ENCODE results near the gene ADAMTS2. TPM values are rescaled to one million over a fixed set of nuclear protein-coding genes. Genes with fewer than 3 reads are reported as not detected.

The ADAMTS2 gene
- total RNA-seq, 5 donors from 2014 or later (not counting 1 experiment from before 2014, with no cell fraction given): 0.09 to 0.23 TPM; not detected in 3

DNA sequence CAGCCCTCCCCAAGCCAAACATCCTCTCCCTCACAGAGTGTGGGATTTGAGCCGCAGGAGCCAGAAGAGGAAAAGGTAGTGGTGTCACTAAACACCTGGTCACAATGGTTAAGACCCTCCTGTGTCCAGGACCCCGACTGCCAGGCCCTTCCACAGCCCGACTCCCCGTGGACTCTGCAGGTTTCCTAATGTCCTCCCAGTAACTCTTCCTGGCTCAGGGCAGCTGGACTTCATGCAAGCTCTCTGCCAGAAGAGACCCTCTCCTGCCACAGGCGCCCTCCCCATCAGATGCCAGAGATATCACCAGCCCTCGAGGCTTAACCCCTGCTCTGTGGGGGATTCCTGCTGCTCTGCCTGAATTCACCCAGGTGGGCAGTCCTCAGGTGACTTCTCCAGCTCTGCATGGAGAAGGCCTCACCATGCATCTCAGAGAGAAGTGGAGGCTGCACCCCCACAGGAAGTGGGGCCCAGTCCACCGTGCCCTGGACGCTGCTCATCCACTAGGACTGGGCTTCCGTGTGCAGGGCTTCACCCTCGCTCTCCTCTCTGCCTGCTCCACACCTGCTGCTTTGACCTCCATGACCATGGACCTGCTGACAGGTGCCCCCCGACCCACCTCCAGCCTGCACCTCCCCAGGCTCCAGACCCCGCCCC, 111.2 kb downstream of the ADAMTS2 start:
- Mint-ChIP-seq H3K27me3 (peaks cover 12 to 15% of the 10 kb centered on the region in 2 donors), H3K9me3 (peaks cover 0 to 5% (median 0%) of the 10 kb centered on the region in 3 donors), H3K27ac (no peak overlapping the region), H3K36me3 (no peaks in the 10 kb centered on the region), H3K4me1 (no peaks in the 10 kb centered on the region), H3K4me3 (no peak overlapping the region)
- H3K4me1 ChIP-seq (ENCODE audit: control insufficient read depth in 1 of 2, extremely low read depth in 1 of 2, insufficient read depth in 2 of 2, low read length in 2 of 2): no peaks in the 10 kb centered on the region
- H3K27me3 ChIP-seq (replicated peaks in 1 of 2; ENCODE audit: control insufficient read depth in 2 of 2, extremely low read depth in 1 of 2, insufficient read depth in 2 of 2, low read length in 1 of 2): peaks cover 0 to 27% of the 10 kb centered on the region in 2 experiments
- no peaks in the 10 kb centered on the region for H3K36me3 ChIP-seq (ENCODE audit: control insufficient read depth in 2 of 2, extremely low read depth in 1 of 2, insufficient read depth in 1 of 2, low read length in 1 of 2)
- DNase-seq: peak in 1 of 35 experiments; percentile 19
- 70% methylated on average over 8 of the region's 12 CpGs for WGBS (ENCODE audit: insufficient coverage)
- ATAC-seq (replicated peaks in 1 of 4): no peak
- H3K27ac ChIP-seq (ENCODE audit: low read length): no peak overlapping the region
- ChIA-PET CTCF (no interaction called here), POLR2A (no interaction called here)
- H3K9me3 ChIP-seq: no peaks in the 10 kb centered on the region
- H3K4me3 ChIP-seq (ENCODE audit: control insufficient read depth in 1 of 2, extremely low read depth in 1 of 2, low read length in 1 of 2): no peak overlapping the region

DNA sequence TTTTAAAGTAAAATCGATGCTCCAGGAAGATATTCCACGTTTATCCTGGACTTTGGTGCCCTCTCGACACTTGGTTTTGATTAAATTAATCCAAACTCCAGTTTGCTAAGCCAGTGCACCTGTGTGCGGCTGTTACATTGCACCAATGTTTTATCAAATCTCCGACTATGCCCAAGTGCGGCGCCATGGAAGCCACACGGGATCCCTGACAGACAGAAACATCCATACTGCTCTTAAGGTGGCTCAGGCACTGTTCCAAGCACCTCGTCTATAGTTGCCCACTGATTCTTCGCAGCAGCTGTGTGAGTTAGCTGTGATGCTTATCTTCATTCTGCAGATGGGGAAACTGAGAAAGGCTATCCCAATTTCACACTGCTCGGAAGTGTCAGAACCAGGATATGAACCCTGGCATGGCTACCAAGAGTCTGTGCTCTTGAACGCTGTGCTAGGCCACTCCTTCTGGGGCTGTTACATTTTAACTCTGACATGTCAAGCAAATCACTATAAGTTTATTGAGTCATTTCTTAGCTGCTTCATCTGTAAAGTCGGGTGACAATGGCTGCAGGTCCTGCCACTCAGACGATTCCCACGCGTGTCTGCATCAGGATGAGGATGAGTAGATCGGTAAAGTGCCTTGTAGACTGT, 113.0 kb downstream of the ADAMTS2 start:
- POLR2A ChIA-PET: no interaction called here
- H3K27ac Mint-ChIP-seq: no peak overlapping the region
- CTCF ChIA-PET: no interaction called here
- Histone ChIP-seq H3K9me3 (no peaks in the 10 kb centered on the region), H3K4me1 (ENCODE audit: control insufficient read depth in 1 of 2, extremely low read depth in 1 of 2, insufficient read depth in 2 of 2, low read length in 2 of 2) (no peaks in the 10 kb centered on the region), H3K36me3 (ENCODE audit: control insufficient read depth in 2 of 2, extremely low read depth in 1 of 2, insufficient read depth in 1 of 2, low read length in 1 of 2) (no peaks in the 10 kb centered on the region), H3K4me3 (ENCODE audit: control insufficient read depth in 1 of 2, extremely low read depth in 1 of 2, low read length in 1 of 2) (no peak overlapping the region), H3K27ac (ENCODE audit: low read length) (no peak overlapping the region), H3K27me3 (replicated peaks in 1 of 2; ENCODE audit: control insufficient read depth in 2 of 2, extremely low read depth in 1 of 2, insufficient read depth in 2 of 2, low read length in 1 of 2) (peaks cover 0 to 23% of the 10 kb centered on the region in 2 experiments)
- peaks cover 7 to 9% of the 10 kb centered on the region in 2 donors for H3K27me3 Mint-ChIP-seq
- DNase-seq (no peak), ATAC-seq (replicated peaks in 1 of 4) (no peak)
- no peak overlapping the region for H3K4me3 Mint-ChIP-seq
- no peaks in the 10 kb centered on the region for H3K9me3 Mint-ChIP-seq
- no peaks in the 10 kb centered on the region for H3K4me1 Mint-ChIP-seq
- H3K36me3 Mint-ChIP-seq: no peaks in the 10 kb centered on the region
- WGBS (ENCODE audit: insufficient coverage): 92% methylated on average over 12 of the region's 17 CpGs

DNA sequence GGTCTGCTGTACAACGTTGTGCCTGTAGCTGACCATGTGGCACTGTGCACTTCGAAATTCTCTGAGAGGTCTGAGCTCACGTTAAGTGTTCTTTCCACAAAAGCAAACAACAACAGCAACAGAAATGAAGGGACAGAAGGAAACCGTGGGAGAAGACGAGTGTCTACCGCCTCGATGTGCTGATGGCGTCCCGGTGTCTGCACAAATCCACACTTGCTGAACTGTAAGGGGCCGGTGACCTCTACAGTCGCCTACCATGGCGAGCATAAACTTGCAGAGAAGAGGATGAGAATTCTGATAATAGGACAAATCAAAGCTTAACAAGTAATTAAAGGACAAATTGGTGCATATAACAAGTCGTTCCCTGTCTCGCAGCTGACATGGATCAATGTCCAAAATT, 114.0 kb downstream of the ADAMTS2 start:
- ChIA-PET CTCF (no interaction called here), POLR2A (no interaction called here)
- peak in 1 of 35 experiments; percentile 2 for DNase-seq
- Mint-ChIP-seq H3K27me3 (peaks cover 7 to 9% of the 10 kb centered on the region in 2 donors), H3K36me3 (no peaks in the 10 kb centered on the region), H3K4me1 (no peaks in the 10 kb centered on the region), H3K27ac (no peak overlapping the region), H3K4me3 (no peak overlapping the region), H3K9me3 (no peaks in the 10 kb centered on the region)
- Histone ChIP-seq H3K27me3 (replicated peaks in 1 of 2; ENCODE audit: control insufficient read depth in 2 of 2, extremely low read depth in 1 of 2, insufficient read depth in 2 of 2, low read length in 1 of 2) (peaks cover 0 to 23% of the 10 kb centered on the region in 2 experiments), H3K4me3 (ENCODE audit: control insufficient read depth in 1 of 2, extremely low read depth in 1 of 2, low read length in 1 of 2) (no peak overlapping the region), H3K36me3 (ENCODE audit: control insufficient read depth in 2 of 2, extremely low read depth in 1 of 2, insufficient read depth in 1 of 2, low read length in 1 of 2) (no peaks in the 10 kb centered on the region), H3K4me1 (ENCODE audit: control insufficient read depth in 1 of 2, extremely low read depth in 1 of 2, insufficient read depth in 2 of 2, low read length in 2 of 2) (no peaks in the 10 kb centered on the region), H3K27ac (ENCODE audit: low read length) (no peak overlapping the region), H3K9me3 (no peaks in the 10 kb centered on the region)
- ATAC-seq (replicated peaks in 1 of 4): no peak
- WGBS (ENCODE audit: insufficient coverage): 87% methylated on average over 12 of the region's 14 CpGs

GRCh38 chr5:179230061-179230461, 115.2 kb downstream of the ADAMTS2 start:
- 89% methylated on average over 7 of the region's 9 CpGs for WGBS (ENCODE audit: insufficient coverage)
- Histone ChIP-seq H3K4me3 (ENCODE audit: control insufficient read depth in 1 of 2, extremely low read depth in 1 of 2, low read length in 1 of 2) (no peak overlapping the region), H3K4me1 (ENCODE audit: control insufficient read depth in 1 of 2, extremely low read depth in 1 of 2, insufficient read depth in 2 of 2, low read length in 2 of 2) (no peaks in the 10 kb centered on the region), H3K27ac (ENCODE audit: low read length) (no peak overlapping the region), H3K9me3 (no peaks in the 10 kb centered on the region), H3K36me3 (ENCODE audit: control insufficient read depth in 2 of 2, extremely low read depth in 1 of 2, insufficient read depth in 1 of 2, low read length in 1 of 2) (no peaks in the 10 kb centered on the region), H3K27me3 (replicated peaks in 1 of 2; ENCODE audit: control insufficient read depth in 2 of 2, extremely low read depth in 1 of 2, insufficient read depth in 2 of 2, low read length in 1 of 2) (peaks cover 0 to 16% of the 10 kb centered on the region in 2 experiments)
- Mint-ChIP-seq H3K4me1 (no peaks in the 10 kb centered on the region), H3K27me3 (peaks cover 7 to 12% of the 10 kb centered on the region in 2 donors), H3K27ac (no peak overlapping the region), H3K9me3 (no peaks in the 10 kb centered on the region), H3K4me3 (no peak overlapping the region), H3K36me3 (no peaks in the 10 kb centered on the region)
- peak in 1 of 35 experiments; percentile 21 for DNase-seq
- ChIA-PET CTCF (no interaction called here), POLR2A (no interaction called here)
- ATAC-seq (replicated peaks in 1 of 4): no peak

DNA sequence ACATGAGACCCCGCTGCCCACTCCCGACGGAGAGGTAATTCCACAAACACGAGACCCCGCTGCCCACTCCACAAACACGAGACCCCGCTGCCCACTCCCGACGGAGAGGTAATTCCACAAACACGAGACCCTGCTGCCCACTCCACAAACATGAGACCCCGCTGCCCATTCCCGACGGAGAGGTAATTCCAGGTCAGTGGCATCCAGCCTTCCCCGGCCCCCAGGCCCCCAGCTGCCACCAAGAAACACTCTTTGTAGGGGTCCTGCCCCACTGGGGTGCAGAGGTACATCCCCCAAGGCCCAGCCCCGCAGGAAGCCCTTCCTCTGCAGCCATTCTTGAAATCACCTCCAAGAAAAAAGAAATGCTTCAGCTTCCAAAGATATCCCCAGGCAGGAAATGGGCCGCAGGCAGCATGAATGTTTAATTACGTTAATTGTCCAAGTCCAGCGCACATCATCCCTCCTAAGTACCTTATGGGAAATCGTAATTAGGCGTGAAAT, 115.9 kb downstream of the ADAMTS2 start:
- ChIA-PET POLR2A (no interaction called here), CTCF (no interaction called here)
- Histone ChIP-seq H3K9me3 (no peaks in the 10 kb centered on the region), H3K27ac (ENCODE audit: low read length) (no peak overlapping the region), H3K4me1 (ENCODE audit: control insufficient read depth in 1 of 2, extremely low read depth in 1 of 2, insufficient read depth in 2 of 2, low read length in 2 of 2) (no peaks in the 10 kb centered on the region), H3K27me3 (replicated peaks in 1 of 2; ENCODE audit: control insufficient read depth in 2 of 2, extremely low read depth in 1 of 2, insufficient read depth in 2 of 2, low read length in 1 of 2) (peaks cover 0 to 12% of the 10 kb centered on the region in 2 experiments), H3K4me3 (ENCODE audit: control insufficient read depth in 1 of 2, extremely low read depth in 1 of 2, low read length in 1 of 2) (no peak overlapping the region), H3K36me3 (ENCODE audit: control insufficient read depth in 2 of 2, extremely low read depth in 1 of 2, insufficient read depth in 1 of 2, low read length in 1 of 2) (no peaks in the 10 kb centered on the region)
- ATAC-seq (replicated peaks in 1 of 4) (no peak), DNase-seq (no peak)
- no peaks in the 10 kb centered on the region for H3K4me1 Mint-ChIP-seq
- no peak overlapping the region for H3K4me3 Mint-ChIP-seq
- H3K27ac Mint-ChIP-seq: no peak overlapping the region
- WGBS (ENCODE audit: insufficient coverage): 88% methylated on average over 8 of the region's 20 CpGs
- peaks cover under 1 to 8% of the 10 kb centered on the region in 2 donors for H3K27me3 Mint-ChIP-seq
- H3K36me3 Mint-ChIP-seq: no peaks in the 10 kb centered on the region
- H3K9me3 Mint-ChIP-seq: peaks cover 0 to 5% (median 0%) of the 10 kb centered on the region in 3 donors

DNA sequence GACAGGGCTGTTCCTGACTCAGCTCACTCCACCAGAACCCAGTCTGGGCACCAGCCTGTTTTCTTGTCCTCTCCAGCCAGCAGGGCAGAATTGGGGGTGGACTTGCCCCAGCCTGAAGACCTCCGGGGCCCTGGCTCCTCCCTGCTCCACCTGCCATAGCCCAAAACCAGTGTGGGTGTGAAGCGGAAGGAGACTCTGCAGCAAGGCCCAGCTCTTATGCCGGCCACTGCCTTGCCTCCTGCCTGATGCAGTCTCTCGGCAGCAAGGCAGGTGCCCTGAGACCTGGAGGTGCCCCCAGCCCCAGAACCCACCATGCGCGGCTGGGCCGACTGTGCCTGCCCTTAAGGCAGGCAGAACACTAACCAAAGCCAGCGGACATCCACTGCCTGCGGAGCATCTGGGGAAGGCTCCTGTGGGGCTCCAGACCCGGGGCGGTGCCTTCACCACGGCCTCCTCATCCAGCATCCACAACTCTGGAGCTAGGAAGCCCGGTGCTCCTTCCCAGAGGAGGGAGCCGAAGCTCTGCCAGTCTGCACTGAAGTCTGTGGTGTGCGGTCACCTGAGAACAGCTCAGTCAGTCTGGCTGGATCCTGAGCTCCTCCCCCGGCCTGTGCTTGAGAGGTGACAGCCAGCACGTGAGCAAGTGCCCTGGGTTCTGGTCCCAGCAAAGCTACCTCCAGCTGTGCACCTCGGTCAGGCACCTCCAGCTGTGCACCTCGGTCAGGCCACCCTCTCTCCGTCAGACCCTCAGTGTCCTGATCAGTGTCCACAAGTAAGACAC, 116.7 kb downstream of the ADAMTS2 start:
- Histone ChIP-seq H3K27ac (ENCODE audit: low read length) (no peak overlapping the region), H3K4me1 (ENCODE audit: control insufficient read depth in 1 of 2, extremely low read depth in 1 of 2, insufficient read depth in 2 of 2, low read length in 2 of 2) (no peaks in the 10 kb centered on the region), H3K27me3 (replicated peaks in 1 of 2; ENCODE audit: control insufficient read depth in 2 of 2, extremely low read depth in 1 of 2, insufficient read depth in 2 of 2, low read length in 1 of 2) (peaks cover 0 to 7% of the 10 kb centered on the region in 2 experiments), H3K4me3 (ENCODE audit: control insufficient read depth in 1 of 2, extremely low read depth in 1 of 2, low read length in 1 of 2) (no peak overlapping the region), H3K9me3 (no peaks in the 10 kb centered on the region), H3K36me3 (ENCODE audit: control insufficient read depth in 2 of 2, extremely low read depth in 1 of 2, insufficient read depth in 1 of 2, low read length in 1 of 2) (no peaks in the 10 kb centered on the region)
- Mint-ChIP-seq H3K4me3 (no peak overlapping the region), H3K36me3 (no peaks in the 10 kb centered on the region), H3K27me3 (peaks cover 0 to 3% of the 10 kb centered on the region in 2 donors), H3K4me1 (no peaks in the 10 kb centered on the region), H3K27ac (no peak overlapping the region), H3K9me3 (peaks cover 3 to 13% (median 4%) of the 10 kb centered on the region in 3 donors)
- ChIA-PET POLR2A (no interaction called here), CTCF (no interaction called here)
- 89% methylated on average over 19 of the region's 20 CpGs for WGBS (ENCODE audit: insufficient coverage)
- ATAC-seq (replicated peaks in 1 of 4) (no peak), DNase-seq (peak in 1 of 35 experiments; percentile 22)

Data from T-cell (primary cell).